SHP77 (cell line): Measurements from ENCODE around the gene NAV2.

ENCODE experiments used
- DNase-seq, 2 experiments: peaks; one replicate each; lab custom pipeline; 2025; lab: John Stamatoyannopoulos, UW

NAV2 gene

DNA sequence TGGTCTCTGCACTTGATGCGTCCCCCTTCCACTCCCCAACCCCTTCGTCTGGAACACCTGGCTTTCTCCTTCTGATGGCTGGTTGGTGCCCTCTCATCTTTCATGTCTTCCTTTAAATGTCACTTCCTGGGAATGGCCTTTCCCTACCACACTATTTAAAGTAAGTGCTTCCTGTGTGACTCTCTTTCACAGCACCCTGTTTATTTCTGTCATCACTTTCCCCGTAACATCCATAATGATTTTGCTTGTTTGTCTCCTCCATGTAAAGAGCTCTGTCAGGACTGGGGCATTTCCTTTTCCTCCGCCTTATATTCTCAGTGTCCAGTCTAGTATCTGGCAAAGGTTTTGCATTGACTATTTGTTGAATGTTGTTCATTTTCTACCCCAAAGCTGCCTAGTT lies 304.7 kb downstream of the NAV2 start:
- peak in 1 of 2 experiments; percentile 16 for DNase-seq

DNA sequence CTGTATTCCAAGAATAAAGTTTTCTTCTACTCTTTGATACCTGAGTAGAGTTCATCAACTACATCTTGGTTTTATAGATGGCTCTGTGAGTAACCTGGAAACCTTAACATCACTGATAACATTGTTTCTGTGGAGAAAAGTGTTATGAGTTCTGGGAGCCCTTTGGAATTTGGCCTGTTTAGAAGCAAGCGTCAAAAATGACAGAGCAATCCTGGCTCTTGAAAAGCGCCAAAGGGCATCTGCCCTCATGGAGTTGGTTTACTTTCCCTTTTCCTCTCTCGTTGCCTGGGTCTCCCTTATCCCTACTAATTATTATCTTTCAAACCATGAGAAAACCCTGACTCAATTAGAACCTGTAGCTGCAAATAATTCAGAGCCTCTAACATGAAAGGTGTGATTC lies 307.6 kb downstream of the NAV2 start:
- no peak for DNase-seq

DNA sequence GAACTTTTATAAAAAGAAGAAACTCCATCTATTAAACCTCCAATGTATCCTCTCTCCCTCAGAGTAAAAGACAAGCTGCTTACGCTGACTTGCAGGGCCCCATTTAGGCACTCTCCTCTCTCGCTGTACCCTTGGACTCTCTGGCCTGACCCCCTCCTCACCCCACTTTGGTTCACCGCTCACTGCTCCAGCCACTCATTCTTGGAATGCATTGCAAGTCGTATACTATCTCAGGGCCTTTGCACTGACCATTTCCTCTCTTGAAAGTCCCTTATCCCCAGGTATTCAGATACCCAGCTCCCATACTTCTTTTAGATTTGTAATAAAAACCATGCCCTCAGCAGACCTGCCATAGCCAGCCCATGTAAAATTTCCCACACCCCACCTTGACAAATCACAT lies 308.1 kb downstream of the NAV2 start:
- DNase-seq, result no peak

DNA sequence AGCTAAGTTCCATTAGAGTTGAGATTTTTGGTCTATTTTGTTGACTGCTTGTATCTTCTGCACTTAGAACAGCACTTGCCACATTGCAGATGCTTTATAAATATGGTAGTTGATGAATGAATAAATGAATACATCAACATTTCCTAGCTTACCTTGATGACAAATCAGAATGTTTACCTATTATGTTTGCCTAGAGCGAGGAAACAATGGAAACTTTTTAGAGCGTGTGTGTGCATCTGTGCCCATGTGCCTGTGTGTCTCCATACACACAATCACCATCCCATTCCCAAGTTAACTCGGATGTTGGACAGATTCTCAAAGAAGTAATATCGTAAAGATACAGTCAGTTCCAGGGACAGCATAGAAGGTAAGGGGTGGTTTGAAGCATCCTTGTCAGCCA lies 308.6 kb downstream of the NAV2 start:
- no peak for DNase-seq

DNA sequence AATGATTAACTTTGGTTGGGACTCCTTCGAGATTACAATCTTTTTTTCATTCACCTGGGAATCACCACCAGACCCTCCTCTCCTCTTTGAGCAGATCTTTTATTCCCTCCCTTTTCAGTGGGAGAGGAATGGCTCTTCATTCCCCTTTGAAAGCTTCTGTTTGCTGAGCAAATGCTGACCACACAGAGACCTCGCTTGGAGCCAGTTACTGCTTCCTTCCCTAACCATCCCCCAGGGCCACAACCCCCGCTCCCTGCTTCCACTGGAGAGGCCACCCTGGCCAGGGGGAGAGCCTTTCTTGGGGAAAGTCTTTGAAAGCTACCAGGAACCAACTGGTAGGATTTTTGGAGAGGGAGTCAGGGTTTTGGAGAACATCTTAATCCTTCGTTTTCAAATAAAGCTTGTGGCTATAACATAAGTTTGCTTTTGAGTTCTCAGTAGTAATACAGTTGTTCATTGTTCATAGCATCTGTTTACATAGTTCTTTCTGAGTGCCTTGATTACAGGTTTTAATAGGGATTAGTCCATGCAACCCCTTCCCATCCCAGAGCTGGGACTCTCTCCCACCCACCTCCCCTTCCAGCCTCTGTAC lies 309.2 kb downstream of the NAV2 start:
- no peak for DNase-seq

DNA sequence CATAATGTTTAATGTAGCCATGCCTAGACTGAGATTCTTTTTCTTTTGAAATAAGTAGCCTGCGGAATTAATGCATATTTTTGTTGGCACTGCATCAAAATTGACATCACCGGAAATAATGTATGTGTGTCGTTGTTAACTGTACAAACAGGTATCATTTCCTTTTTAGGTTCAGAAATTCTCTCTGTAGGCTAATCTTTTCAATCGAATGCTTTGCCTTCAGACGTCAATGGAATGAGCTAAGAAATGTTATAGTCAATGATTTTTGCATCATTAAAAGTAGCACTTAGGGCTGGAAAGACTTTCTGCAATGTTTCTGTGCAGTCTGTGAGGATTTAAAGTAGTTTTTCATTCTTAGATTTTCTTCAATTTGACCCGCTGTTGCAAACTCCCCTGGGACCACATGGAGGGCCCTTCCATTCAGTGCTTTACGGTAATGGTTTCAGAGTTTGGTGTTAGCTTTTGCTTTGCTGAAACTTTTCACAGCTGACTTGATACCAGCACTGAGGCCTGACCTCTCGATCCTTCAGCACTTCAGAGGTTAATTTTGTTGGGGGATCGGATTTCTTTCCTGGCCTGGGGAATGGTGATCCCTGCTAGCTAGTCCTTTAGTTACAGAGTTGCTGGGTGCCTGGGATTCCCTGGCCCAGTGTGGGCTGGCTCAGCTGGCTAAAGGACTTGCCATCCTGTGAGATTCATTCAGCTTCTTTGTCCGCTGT lies 309.9 kb downstream of the NAV2 start:
- DNase-seq, result peak in 1 of 2 experiments; percentile 20

DNA sequence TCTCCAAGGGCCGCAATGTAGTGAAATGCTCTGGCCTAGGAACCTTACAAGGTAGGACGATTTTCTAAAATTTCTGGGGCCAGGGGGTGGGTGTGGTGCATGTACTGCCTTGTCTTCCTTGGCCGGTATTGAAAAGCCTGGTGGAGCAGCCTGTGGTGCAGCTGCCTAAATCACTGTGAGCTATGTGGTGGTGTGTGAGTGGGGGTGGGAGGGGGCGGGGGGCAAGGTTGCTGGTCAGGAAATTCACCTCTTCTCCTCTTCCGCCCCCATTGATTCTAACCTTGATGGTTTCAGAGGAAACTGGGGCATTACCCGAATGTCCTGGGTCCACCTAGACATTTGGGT lies 310.4 kb downstream of the NAV2 start:
- no peak for DNase-seq

DNA sequence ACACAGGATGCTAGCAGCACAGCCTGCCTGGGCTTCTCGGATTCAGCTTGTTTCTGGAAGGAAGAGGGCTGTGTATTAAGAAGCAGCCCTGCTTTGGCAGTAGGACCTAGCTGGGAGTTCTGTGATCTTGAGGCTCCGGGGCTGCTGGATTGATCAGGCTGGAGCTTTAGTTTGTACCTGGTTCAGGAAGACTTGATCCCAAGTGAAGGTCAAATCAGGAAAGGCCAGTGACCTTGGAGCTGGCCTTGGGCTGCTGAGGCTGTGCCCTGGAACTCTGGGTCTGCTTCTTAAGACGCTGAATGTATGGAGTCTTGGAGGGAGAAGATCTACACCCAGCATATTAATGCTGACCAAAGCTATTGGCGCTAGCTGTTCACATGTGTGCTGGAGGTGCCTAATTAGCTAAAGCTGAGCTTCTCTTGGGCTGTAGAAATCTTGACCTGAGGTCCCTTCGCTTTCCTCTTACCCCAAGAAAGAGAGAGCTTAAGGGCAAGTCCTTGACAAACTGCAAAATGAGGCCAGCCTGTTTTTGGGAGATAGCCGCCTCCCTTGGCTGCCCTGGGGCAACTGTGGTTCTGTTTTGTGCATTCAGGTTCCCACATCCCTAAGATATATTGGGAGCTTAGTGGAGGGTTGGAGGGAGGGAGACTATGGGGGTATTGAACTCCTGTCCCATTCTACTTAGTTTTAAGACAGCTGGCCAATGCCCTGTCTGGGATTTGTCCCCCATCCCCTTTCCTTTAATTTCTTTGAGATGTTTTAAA lies 311.7 kb downstream of the NAV2 start:
- no peak for DNase-seq

DNA sequence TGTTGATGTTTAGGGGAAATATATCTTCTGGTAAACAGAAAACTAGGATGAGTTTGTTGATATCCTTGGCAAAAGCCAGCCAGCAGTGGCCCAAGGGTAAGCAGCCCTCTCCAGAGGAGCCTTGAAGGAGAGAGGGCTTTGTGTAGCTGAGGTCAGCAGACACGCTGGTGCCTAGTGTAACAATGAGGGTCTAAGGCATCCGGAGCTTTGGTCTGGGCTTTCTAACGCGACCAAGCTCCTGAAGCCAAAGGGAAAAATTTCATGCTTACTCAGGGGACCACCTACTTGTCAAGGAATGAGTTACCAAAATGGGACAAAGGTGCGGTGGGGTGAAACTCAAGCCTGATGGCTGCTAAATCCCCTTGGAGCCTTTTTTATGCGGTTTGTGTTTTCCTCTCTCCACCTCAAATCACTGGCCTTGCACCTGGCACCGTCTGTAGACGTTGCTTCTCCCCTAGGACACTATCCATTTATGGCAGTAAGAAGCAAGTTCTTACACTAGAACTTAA lies 312.7 kb downstream of the NAV2 start:
- DNase-seq, result no peak

DNA sequence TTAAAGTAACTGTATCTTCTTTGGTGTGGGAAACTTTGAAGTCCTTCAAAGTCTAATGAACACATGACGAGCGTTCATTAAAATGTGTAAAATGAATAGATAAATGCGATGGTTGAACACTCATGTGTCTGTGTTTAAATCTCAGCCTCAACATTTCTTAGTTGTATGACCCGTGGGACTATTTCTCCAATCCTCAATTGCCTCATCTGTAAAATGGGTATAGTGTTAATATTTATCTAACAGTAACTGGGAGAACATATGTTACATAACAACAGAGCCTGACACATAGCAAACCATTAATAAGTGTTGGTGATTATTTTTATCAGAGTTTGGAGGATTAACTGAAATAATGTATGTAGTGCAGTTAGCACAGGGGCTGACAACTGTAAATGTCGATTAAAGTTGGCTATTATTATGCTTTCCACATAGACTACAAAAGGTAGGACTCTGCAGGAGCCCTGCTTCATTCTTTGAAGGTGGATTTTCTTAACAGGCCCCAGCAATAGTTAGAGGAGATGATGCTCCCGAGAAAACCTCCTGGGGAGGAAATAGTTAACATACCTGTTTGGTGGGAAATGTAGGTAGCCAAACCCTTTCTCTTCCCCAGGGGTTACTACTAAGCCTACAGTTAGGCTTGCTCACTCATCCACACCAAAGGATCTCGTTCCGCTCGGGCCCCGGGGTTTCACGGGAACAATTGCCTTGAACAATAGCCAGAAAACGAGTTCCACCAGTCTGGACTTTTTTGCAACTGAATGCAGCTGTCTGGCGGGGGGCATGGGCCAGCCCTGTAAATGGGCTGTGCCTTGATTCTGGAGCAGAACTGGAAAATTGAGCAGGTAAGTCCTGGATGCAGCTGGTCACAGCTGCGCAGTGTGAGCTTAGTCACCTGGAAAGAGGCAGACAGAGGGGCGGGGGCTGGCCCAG lies 314.3 kb downstream of the NAV2 start:
- DNase-seq, result peak; percentile 20 to 33

DNA sequence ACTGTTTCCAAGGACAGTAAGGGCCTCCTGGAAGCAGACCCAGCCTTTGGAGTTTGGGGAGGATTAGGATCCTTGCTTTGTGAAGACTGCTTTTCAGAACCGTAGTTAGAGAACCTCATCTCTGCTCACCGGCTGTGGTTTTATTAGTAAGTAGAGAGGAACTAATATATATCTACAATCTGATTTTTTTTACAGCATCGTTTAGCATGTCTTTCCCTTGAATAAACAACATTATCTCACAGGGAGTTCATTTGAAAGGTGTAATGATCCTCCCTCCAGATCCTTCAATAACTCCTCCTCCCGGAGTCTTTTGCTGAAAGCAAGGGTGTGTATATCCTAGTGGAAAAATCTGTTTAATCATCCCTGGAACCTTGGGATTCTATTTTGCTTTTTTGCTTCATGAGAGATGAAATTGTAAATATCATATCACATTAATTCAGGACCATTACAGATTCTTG lies 314.9 kb downstream of the NAV2 start:
- no peak for DNase-seq

DNA sequence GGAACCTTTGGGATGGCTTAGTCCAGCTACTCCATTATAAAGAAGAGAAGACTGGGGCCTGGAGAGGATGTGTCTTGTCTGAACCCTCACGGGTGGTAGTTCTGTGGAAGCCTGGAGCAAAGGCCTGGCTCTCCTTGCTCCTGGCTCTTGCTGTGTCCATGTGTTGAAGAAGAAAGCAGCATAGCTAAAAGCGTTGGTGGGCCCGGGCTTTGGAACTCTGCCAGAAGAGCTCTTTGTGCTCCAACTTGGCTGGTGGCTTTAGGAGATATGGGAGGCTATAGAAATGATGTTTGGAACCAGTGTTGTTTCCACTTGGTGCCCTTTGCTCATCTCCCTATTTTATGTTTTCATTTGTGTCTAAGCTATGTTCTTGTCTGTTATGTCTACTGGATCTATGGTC lies 316.6 kb downstream of the NAV2 start:
- peak; percentile 20 to 29 for DNase-seq

DNA sequence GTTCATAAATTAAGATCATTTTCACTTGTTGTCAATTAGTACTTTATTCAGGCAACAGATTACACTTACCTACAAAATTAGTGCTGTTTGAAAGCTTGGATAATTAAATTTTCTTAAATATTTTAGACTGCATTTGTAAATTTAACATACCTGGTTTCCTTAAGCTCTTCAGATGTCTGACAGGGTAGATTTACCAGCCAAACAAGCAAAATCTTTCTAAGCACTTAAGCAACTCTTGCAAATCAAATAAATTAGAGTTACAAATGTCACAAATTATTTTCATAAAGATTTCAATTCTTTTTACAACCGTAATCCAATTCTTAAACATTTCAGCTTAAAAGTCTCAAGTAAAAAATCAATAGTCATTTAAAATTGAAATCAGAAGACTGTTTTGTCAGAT lies 317.8 kb downstream of the NAV2 start:
- DNase-seq, result no peak

DNA sequence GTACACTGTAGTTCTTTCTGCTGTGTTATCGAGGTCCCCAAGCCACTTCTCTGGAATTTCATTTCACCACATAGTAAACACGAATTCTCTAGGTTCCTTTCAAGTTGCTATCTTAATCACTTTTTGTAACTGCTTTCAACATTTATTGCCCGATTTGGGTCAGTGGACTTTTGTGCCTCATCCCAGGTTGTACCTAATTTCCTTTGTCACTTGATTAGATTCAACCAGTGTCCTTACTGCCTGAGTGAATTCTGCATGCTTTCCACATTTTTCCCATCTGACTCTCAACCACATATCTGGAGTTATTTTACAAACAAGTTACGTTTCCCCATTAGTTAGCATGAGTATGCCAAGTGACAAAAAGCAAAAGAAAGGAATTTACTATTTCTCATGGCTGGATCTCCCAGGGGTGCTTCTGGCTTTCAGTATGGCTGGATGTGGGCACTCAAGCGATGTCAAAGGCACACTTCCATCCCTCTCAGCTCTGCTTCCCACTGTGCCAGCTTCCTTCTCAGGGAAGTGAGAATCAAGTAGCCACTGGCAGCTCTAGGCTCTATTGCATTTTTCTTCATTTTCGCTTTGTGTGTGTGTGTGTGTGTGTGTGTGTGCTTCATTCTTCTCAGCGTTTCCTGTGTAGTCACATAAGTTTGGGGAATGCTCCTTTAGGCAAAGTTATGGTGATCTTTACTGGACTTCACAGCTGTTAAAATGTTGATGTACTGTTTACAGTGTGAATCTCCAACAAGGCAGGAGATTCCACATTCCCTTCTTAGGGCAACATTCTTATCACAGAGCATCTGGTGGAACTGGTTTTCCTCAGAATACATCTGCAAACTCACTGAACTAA lies 318.7 kb downstream of the NAV2 start:
- no peak for DNase-seq

DNA sequence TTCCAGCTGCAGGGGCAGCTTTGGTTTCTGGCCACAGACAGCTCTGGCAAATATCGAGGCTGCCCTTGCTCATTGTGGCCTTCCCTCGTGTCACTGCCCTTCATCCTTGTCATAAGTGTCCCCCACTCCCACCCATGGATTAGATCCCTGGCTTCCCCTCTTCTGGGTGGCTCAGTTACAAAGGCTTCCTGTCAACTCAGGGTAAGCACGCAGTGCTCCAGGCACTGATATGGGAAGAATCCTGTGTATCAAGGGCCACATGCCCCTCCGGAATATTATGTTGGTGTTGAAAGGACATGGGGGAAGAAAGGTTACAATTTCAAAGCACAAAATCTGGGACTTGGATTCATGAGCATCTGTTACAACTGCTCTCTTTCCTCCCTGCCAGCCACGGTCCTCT lies 319.5 kb downstream of the NAV2 start:
- DNase-seq, result no peak

DNA sequence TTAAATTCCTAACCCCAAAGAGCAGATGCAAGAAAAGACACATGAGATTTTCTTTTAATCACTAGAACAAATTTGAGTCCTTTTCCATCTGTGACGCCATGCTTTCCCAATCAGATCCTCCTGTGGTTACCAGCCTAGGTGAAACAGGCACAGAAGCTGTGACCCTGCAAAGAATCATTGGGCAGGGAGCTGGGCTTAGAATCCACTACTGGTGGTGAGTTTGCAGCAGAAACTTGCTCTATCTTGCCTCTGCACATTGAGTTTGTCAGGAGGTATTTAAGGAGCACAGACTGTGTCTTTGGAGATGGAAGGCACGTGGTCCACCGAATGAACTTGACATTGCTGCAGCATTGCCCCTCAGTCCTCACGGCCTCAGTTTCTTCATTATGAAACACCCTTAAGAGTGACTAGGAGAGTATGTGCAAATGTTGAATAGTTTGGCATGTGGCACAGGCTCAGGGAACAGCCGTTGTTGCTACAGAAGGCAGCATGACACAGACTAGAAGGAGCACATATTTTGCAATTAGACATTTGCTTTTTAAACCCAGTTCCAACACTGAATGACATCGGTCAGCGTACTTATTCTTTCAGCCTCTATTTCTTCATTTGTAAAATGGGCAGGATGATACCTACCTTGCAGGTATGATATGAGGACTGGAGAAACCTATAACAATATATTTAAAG lies 320.1 kb downstream of the NAV2 start:
- no peak for DNase-seq

DNA sequence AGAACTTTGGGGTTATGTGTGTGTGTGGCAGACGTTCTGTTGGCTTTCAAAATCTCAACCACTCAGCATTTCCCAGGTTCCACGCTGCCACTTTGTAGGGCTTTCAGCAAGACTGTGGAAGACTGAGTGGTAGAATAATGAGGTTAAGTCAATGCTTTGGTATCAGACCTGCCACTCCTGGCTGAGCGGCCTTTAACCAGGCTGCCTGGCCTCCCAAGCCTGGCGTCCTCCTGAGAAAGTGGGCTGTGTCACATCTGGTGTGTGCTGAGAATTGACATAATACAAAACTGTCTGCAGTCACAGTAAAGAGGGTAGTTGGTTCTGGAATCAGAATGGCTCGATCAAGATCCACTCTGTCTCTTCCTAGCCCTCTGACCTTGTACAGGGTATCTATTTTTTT lies 321.2 kb downstream of the NAV2 start:
- DNase-seq, result no peak

DNA sequence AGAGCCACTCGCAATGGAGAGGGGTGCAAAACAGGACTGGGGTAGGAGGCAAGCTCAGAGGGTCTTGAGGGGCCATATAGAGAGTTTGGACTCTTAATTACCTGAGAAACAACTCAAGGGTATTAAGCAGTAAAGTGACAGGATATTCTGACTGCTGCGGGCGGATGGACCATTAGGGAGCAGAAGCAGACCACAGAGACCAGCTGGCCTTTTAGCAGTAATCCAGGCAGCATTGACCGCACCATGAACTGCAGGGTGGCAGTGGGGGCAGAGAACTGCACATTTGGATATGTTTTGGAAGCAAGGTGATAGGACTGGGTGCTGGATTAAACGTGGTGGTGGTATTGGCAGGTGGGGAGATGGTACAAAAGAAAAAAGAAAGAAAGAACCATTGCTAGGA lies 322.3 kb downstream of the NAV2 start:
- DNase-seq, result no peak

DNA sequence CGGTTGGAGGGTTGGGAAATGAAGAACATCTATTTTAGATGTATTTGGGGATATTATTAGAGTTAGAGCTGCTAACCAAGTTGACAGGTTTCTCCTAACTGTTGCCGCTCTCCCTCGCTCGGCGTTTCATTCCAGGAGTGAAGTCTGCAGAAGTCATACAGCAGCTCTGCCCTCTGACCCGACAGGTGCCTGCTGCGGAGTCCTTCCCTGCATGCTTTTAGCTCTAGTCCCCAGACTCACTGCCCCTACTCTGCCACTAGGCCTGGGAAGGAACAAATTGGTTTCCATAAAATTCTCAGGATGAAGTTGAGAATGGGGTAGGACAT lies 322.7 kb downstream of the NAV2 start:
- DNase-seq, result no peak
